GM21390 (cell line): ENCODE measurements around the gene PACRG.

Experiments used
- ATAC-seq: cut with Tn5 transposase; IDR thresholded peaks from one replicate; pipeline ENCODE4 v1.9.1; 2021; ENCODE audit not compliant: unreplicated experiment

Gene PACRG

GRCh38 chr6:163066200-163066599 lies 338.4 kb downstream of the PACRG start:
- no peak for ATAC-seq

GRCh38 chr6:163077134-163077533 lies 349.4 kb downstream of the PACRG start:
- ATAC-seq: no peak

- no peak for ATAC-seq
These were observed 350.9 kb downstream of the PACRG start for GRCh38 chr6:163078712-163079111.

GRCh38 chr6:163080228-163080627 lies 352.5 kb downstream of the PACRG start:
- no peak for ATAC-seq

- no peak for ATAC-seq
These were observed 355.4 kb downstream of the PACRG start for GRCh38 chr6:163083141-163083540.

GRCh38 chr6:163085426-163085825 lies 357.7 kb downstream of the PACRG start:
- ATAC-seq: no peak

- no peak for ATAC-seq
These were observed 358.3 kb downstream of the PACRG start for GRCh38 chr6:163085861-163086623.

- ATAC-seq: no peak
These were observed 358.8 kb downstream of the PACRG start for GRCh38 chr6:163086624-163086920.

- no peak for ATAC-seq
These were observed 360.2 kb downstream of the PACRG start for GRCh38 chr6:163087981-163088380.

- ATAC-seq: no peak
These were observed 365.1 kb downstream of the PACRG start for GRCh38 chr6:163092876-163093275.

GRCh38 chr6:163094881-163095280 lies 367.1 kb downstream of the PACRG start:
- no peak for ATAC-seq

GRCh38 chr6:163095401-163095800 lies 367.6 kb downstream of the PACRG start:
- no peak for ATAC-seq

- ATAC-seq: no peak
These were observed 371.2 kb downstream of the PACRG start for GRCh38 chr6:163098827-163099479.

- ATAC-seq: no peak
These were observed 371.9 kb downstream of the PACRG start for GRCh38 chr6:163099621-163100171.

GRCh38 chr6:163100259-163100658 lies 372.5 kb downstream of the PACRG start:
- ATAC-seq: no peak

- no peak for ATAC-seq
These were observed 385.7 kb downstream of the PACRG start for GRCh38 chr6:163113358-163113962.

GRCh38 chr6:163118941-163119340 lies 391.2 kb downstream of the PACRG start:
- ATAC-seq: no peak

GRCh38 chr6:163120223-163120622 lies 392.4 kb downstream of the PACRG start:
- ATAC-seq: no peak

- no peak for ATAC-seq
These were observed 393.5 kb downstream of the PACRG start for GRCh38 chr6:163121270-163121669.

- no peak for ATAC-seq
These were observed 394.6 kb downstream of the PACRG start for GRCh38 chr6:163122365-163122764.

- no peak for ATAC-seq
These were observed 395.3 kb downstream of the PACRG start for GRCh38 chr6:163123098-163123497.

GRCh38 chr6:163126741-163127140 lies 399.0 kb downstream of the PACRG start:
- ATAC-seq: no peak
